Hindlimb muscle (tissue), 1 donor: Measurements from ENCODE around the gene PPARGC1A. TPM values are rescaled to one million over a fixed set of nuclear protein-coding genes. Genes with fewer than 3 reads are reported as not detected.

Experiments used
- DNase-seq: peaks from one replicate; pipeline ENCODE4 v3.0.0-alpha.2; 2013
- polyA plus RNA-seq: library from polyadenylated mRNA; unstranded; fragments of 120-200 nt; gene quantifications from one replicate; pipeline ENCODE4 v1.2.1, GENCODE V29; 2013; ENCODE audit not compliant: insufficient read length

The PPARGC1A gene, protein sequence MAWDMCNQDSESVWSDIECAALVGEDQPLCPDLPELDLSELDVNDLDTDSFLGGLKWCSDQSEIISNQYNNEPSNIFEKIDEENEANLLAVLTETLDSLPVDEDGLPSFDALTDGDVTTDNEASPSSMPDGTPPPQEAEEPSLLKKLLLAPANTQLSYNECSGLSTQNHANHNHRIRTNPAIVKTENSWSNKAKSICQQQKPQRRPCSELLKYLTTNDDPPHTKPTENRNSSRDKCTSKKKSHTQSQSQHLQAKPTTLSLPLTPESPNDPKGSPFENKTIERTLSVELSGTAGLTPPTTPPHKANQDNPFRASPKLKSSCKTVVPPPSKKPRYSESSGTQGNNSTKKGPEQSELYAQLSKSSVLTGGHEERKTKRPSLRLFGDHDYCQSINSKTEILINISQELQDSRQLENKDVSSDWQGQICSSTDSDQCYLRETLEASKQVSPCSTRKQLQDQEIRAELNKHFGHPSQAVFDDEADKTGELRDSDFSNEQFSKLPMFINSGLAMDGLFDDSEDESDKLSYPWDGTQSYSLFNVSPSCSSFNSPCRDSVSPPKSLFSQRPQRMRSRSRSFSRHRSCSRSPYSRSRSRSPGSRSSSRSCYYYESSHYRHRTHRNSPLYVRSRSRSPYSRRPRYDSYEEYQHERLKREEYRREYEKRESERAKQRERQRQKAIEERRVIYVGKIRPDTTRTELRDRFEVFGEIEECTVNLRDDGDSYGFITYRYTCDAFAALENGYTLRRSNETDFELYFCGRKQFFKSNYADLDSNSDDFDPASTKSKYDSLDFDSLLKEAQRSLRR
- polyA plus RNA-seq = 10.5 TPM

DNA sequence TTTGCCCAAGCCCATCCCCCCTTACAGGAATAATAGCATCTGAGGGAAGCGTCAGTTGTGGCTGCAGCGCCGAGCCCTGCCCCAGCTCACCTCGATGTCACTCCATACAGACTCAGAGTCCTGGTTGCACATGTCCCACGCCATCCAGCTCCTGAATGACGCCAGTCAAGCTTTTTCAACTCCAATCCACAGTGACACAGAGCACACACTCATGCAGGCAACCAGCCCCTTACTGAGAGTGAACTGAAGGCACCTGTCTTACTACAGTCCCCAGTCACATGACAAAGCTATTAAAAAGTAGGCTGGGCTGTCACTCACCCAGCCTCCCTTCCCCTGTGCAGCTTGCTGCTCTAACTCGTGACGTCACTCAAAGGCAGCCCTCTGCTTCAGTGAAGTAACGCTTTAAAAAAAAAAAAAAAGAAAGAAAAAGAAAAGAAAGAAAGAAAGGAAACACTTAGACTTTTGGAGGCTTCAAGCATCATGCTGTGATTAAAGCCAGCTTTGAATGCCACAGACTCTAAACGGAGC lies at the start of gene PPARGC1A:
PPARGC1A (minus strand) TSS at position 234 of the 528 bp plus-strand sequence; CDS start at position 144, 90 bp downstream.
- peak; percentile 54 for DNase-seq

- DNase-seq = no peak
Measured at GRCh38 chr4:23938796-23939195, 48.9 kb upstream of the PPARGC1A start.

GRCh38 chr4:23937173-23937572 lies 47.3 kb upstream of the PPARGC1A start:
- no peak for DNase-seq

- peak; percentile 22 for DNase-seq
Measured at GRCh38 chr4:23934915-23935314, 45.1 kb upstream of the PPARGC1A start.

DNA sequence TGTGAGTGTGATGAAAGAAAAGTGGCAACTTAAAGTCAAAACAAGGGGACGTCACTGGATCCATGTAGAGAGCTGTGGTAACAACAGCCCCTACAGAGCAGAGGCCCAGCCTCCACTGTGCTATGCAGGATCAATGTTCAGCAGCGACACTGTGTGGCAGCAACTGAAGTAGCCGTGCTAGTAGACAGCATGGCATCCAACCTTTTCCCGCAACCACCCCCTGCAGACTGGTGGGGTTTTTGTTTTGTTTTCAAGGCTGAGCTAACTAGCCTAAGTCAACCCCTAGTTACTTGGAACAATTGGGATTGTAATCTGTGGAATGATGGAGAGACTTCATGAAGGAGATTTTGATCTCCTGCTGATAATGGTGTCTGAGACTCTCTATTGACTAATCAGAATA lies 44.4 kb upstream of the PPARGC1A start:
- no peak for DNase-seq

DNA sequence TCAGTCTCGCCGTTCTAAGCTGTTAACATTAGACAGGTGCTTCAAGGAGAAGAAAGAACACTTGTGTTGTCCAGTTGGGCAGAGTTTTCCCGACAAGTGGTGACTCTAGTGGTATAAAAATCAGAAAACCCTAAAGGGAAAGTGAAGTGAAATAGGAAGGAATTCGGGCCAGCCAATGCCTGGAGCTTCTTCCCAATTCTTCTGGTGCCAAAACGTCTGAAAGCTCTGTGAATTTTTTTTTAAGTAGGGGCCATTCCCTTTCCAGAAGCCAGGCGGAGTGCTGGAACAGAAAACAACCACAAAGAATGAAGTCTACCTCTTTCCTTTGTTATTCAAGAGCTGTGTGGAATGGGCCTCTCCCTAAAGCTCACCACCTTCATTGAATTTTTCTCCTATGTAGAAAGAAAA lies 43.1 kb upstream of the PPARGC1A start:
- peak; percentile 9 for DNase-seq

GRCh38 chr4:23932186-23932585 lies 42.3 kb upstream of the PPARGC1A start:
- no peak for DNase-seq

GRCh38 chr4:23931489-23931830 lies 41.6 kb upstream of the PPARGC1A start:
- DNase-seq = no peak

- peak; percentile 43 for DNase-seq
Measured at GRCh38 chr4:23930750-23931488, 41.1 kb upstream of the PPARGC1A start.

DNA sequence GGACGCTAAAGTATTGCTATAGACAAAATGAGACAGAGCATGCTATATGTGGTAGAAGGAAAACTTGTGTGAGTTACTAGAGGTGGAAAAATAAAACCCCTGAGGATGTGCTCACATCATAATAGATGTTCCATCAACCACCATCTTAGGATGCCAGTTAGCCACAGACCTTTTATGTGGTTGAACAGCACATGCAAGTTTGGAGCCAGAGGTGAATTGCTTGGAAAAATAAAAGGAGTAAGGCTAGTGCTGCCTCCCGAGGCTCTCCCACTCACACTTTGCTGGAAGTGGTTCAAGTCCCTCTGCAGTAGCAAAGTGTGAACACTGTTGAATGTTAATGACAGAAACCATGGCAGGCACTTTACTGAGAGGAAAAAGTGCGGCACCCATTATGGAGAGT lies 39.4 kb upstream of the PPARGC1A start:
- DNase-seq = no peak

DNA sequence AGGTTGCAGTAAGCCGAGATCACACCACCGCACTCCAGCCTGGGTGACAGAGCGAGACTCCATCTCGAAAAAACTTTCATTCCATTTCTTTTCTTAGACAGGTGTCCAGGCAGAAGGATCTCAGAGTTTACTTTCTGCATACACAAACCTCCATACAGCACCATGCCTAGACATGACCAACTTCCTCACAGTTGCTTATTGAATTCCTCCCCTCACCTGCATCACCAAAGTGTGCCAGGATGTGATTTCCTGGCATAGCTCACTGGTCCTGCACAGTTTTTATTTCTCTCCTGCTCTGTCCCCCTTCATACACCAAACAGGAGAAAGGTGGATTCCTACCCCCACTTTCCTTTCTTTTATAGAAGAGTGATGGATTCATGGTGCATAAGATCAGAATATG lies 34.7 kb upstream of the PPARGC1A start:
- no peak for DNase-seq

- DNase-seq = no peak
Measured at GRCh38 chr4:23923840-23924239, 34.0 kb upstream of the PPARGC1A start.

DNA sequence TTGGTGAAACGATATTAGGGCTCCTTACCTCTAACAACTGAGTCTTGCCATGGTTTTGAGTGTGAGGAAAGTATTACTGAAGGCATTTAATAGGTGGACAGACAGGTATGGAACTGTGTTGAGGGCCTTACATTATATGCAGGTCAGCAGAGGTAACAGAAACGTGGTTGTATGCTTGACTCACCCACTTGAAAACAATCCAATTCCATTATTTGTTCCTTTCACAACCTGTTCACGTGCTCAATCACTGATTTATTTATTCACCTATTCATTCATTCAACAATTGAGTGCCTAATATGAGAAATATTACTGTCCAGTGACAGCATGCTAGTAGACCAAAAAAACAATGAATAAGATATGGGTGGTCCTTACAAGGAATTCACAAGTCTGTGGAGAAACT lies 33.3 kb upstream of the PPARGC1A start:
- no peak for DNase-seq

GRCh38 chr4:23922541-23923111 lies 32.8 kb upstream of the PPARGC1A start:
- DNase-seq = no peak

DNA sequence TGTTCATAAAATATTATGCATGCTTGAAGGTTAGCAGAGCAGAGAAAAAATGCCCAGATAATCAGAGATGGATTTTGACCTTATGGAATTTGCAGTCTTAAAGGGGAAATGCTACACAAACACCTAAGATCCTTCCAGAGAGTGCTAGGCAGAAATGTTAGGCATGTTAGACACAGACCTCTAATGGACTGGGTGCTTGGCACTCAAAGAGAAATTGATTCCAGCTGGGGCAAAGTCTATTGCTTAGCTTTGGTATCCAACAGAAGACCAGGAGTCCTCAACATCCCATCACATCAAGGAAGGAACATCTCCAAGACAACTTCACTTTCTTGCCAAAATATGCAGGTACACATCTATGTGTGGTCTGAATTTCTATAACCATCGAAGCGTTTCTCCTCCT lies 32.2 kb upstream of the PPARGC1A start:
- DNase-seq = no peak

DNA sequence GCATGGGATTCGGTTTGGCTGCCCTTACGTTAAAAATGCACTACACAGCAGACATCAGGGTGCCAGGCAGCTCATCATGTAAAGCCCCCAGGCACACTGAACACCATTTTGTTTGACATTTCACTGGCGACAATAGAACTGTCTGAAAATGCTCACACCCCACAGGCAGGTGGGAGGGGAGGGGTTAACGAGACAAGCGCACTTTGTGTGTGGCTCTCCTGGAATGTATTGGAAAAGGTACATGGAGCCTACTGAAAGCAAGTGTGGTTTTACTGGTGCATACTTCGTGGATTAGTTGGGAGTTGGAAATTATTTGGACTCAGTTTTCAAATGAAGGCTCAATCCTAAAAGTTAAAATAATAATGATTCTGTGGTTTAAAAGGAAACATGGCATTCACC lies 31.6 kb upstream of the PPARGC1A start:
- DNase-seq = no peak

DNA sequence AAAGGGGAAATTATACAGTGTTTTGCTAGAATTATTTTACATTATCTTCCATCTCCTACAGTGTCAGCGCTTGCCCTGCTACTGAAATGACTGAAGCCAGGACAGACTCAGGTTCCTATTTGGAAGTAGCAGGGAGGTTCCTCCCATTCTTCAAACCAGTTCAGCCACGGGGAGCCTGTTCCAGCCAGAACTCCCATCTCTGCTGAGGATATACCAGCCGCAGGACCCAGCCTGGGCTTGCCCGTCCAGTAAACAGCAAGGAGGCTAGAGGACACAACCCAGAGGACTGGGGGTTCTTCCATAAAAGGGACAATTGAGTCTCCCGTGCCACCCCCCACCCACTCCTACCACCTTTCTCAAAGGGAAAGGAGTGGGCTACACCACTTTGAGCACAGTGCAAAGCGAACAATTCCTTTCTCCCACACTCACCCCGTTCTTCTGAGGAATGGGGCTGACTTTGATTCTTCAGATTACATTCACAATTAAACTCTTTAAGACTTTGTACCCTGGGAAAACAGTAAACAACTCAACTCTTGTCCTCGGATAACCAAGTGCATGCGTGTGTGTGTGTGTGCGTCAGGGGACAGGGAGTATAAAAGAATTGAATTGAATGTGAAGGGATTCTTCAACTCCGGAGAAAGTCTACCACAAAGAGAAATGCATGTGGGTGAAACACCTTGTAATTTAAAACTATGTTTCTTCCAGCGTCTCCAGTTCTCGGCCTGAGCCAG lies 31.0 kb upstream of the PPARGC1A start:
- DNase-seq = no peak

DNA sequence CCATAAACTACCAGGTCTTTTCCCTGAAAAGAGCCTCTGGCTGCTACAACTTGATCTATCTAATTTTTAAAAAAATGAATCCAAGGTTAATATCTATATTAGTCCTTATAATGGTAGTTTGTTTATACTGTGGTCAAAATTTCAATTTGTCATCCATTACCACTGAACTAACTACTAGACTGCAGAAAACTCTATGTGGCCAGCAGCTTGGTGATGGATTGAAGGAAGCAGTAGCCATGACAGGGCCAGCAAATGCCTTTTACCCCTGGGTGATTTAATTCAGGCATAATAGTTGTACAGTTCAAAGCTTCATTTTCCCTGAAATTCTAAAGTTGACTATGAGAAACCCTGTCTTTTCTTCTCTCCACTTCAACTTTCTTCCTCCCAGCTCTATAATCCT lies 30.4 kb upstream of the PPARGC1A start:
- DNase-seq = no peak

- no peak for DNase-seq
Measured at GRCh38 chr4:23916282-23916681, 26.4 kb upstream of the PPARGC1A start.

DNA sequence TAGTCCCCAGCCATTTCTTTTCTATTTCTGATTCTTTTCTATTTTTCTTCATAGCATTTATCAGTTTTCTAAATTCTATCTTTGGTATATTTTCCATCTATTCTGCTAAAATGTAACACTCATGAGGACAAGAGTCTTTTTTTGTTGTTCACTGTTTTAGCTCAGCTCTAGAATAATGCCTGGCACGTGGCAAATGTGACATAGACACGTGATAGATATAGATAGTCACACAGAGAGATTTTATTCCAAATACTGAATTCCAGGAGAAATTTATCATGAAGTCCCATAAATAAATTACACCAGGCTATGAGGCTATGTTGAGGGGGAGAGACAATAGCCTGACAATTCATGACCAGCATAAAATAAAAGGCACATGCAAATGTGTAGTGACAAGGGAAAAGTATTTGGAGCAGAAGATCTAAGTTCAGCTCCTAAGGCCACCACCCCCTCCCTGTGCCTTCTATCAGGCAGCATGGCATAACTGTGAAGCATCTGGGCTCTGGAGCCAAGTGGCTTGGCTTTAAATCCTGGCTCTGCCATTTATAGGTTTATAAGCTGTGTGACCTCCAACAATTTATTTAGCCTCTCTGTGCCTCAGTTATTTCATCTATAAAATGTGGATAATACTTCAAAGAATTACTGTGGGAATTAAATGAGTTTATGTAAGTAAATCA lies 25.7 kb upstream of the PPARGC1A start:
- no peak for DNase-seq
